Liver (tissue), 9 donors: ENCODE results near the gene SFXN3. TPM values are rescaled to one million over a fixed set of nuclear protein-coding genes. Genes with fewer than 3 reads are reported as not detected.
A peak's percentile ranks its signal among the peaks of the same experiment; 100 is the strongest.

ENCODE experiments used
- DNase-seq: peaks from one replicate; pipeline ENCODE4 v3.0.0-alpha.2; 2017; ENCODE audit warnings: low spot score
- H3K27ac ChIP-seq, 2 donors: one replicate each; pipeline ENCODE4 v1.7.0; 2013; ENCODE audit warnings: inconsistent platforms in 2 of 2, low read length in 2 of 2, control low read depth in 1 of 2, low read depth in 1 of 2, mild to moderate bottlenecking in 1 of 2
- H3K27me3 ChIP-seq, 4 donors: one replicate each; pipeline versions ENCODE4 v1.6.1 to v1.7.0; 2013; ENCODE audit warnings: low read length in 3 of 4, inconsistent platforms in 1 of 4, mild to moderate bottlenecking in 1 of 4, moderate library complexity in 1 of 4; ENCODE audit not compliant: control insufficient read depth in 4 of 4, insufficient read depth in 4 of 4
- H3K36me3 ChIP-seq, 4 donors: one replicate each; pipeline versions ENCODE4 v1.6.1 to v1.7.0; 2013; ENCODE audit warnings: low read length in 3 of 4, mild to moderate bottlenecking in 3 of 4, low read depth in 1 of 4, moderate library complexity in 1 of 4; ENCODE audit not compliant: control insufficient read depth in 4 of 4, insufficient read depth in 3 of 4
- H3K4me1 ChIP-seq, 4 donors: one replicate each; pipeline versions ENCODE4 v1.6.1 to v1.7.0; 2013; ENCODE audit warnings: low read length in 3 of 4, mild to moderate bottlenecking in 3 of 4, moderate library complexity in 1 of 4; ENCODE audit not compliant: control insufficient read depth in 4 of 4, insufficient read depth in 4 of 4
- H3K4me3 ChIP-seq, 3 donors: one replicate each; pipeline versions ENCODE4 v1.6.1 to v1.7.0; 2013; ENCODE audit warnings: low read length in 3 of 3, control low read depth in 1 of 3, low read depth in 1 of 3, mild to moderate bottlenecking in 1 of 3
- H3K9ac ChIP-seq, 2 donors: one replicate each; pipeline ENCODE4 v1.7.0; 2013; ENCODE audit warnings: low read length in 2 of 2, mild to moderate bottlenecking in 2 of 2, moderate library complexity in 2 of 2, control low read depth in 1 of 2, low read depth in 1 of 2
- H3K9me3 ChIP-seq, 4 donors: one replicate each; pipeline versions ENCODE4 v1.6.1 to v1.7.0; 2013; ENCODE audit warnings: low read length in 3 of 4; ENCODE audit not compliant: control insufficient read depth in 4 of 4
- EGR1 ChIP-seq, 2 donors: IDR thresholded peaks; 2 replicates each; pipeline ENCODE4 v1.6.1; 2016 to 2018; ENCODE audit warnings: antibody characterized with exemption in 2 of 2, low read depth in 2 of 2
- FOXA1 ChIP-seq: IDR thresholded peaks from 2 replicates; pipeline ENCODE4 v1.6.1; 2016; ENCODE audit warnings: antibody characterized with exemption
- FOXA2 ChIP-seq: IDR thresholded peaks from 2 replicates; pipeline ENCODE4 v1.6.1; 2016; ENCODE audit warnings: antibody characterized with exemption
- GABPA ChIP-seq, 2 donors: IDR thresholded peaks in 1 of 2; conservative IDR thresholded peaks in 1 of 2; 2 replicates each; pipeline ENCODE4 v1.6.1; 2016; ENCODE audit warnings: antibody characterized with exemption in 2 of 2, mild to moderate bottlenecking in 1 of 2, moderate library complexity in 1 of 2
- HNF4A ChIP-seq, 2 donors: conservative IDR thresholded peaks; 2 replicates each; pipeline ENCODE4 v1.6.1; 2016; ENCODE audit warnings: antibody characterized with exemption in 2 of 2, mild to moderate bottlenecking in 2 of 2
- HNF4G ChIP-seq: IDR thresholded peaks from 2 replicates; pipeline ENCODE4 v1.6.1; 2016; ENCODE audit warnings: antibody characterized with exemption
- JUND ChIP-seq, 2 donors: IDR thresholded peaks; 2 replicates each; pipeline ENCODE4 v1.6.1; 2016; ENCODE audit warnings: antibody characterized with exemption in 2 of 2
- NR2F2 ChIP-seq: IDR thresholded peaks from 2 replicates; pipeline ENCODE4 v1.6.1; 2016; ENCODE audit warnings: antibody characterized with exemption
- RAD21 ChIP-seq, 2 donors: IDR thresholded peaks; 2 replicates each; pipeline ENCODE4 v1.6.1; 2016; ENCODE audit warnings: antibody characterized with exemption in 2 of 2, mild to moderate bottlenecking in 2 of 2
- RXRA ChIP-seq, 2 donors: IDR thresholded peaks; 2 replicates each; pipeline ENCODE4 v1.6.1; 2017 to 2018; ENCODE audit warnings: antibody characterized with exemption in 2 of 2, mild to moderate bottlenecking in 1 of 2
- SP1 ChIP-seq: IDR thresholded peaks from 2 replicates; pipeline ENCODE4 v1.6.1; 2018; ENCODE audit warnings: antibody characterized with exemption, mild to moderate bottlenecking
- TAF1 ChIP-seq: conservative IDR thresholded peaks from 2 replicates; pipeline ENCODE4 v1.6.1; 2016; ENCODE audit warnings: antibody characterized with exemption, mild to moderate bottlenecking
- YY1 ChIP-seq: IDR thresholded peaks from 2 replicates; pipeline ENCODE4 v1.6.1; 2016; ENCODE audit warnings: antibody characterized with exemption, mild to moderate bottlenecking
- WGBS: extraction: QIAGEN DNeasy Blood & Tissue Kit; methylation state at CpG from one replicate; pipeline ENCODE4 v1.1.7; 2013; 5-methylcytosine and 5-hydroxymethylcytosine counted together
- polyA plus RNA-seq, 2 donors: library from polyadenylated mRNA; stranded (reverse) in 1 of 2; unstranded in 1 of 2; fragments of 200-250 nt in 1 of 2; fragments of >200 nt in 1 of 2; fragmentation: Nextera tagmentation in 1 of 2; extraction: Ambion mirVana in 1 of 2; gene quantifications; one replicate each; pipeline versions ENCODE4 v1.2.1 to v1.2.3, GENCODE V29; 2013 to 2015
- total RNA-seq, 2 donors: library from RNA; depleted of rRNA; stranded (reverse); fragments of >200 nt; gene quantifications; one replicate each; pipeline ENCODE4 v1.2.3, GENCODE V29; 2014
- TF ChIP-seq, protein P1 (sequence below): fragments of 150-350 bp; IDR thresholded peaks from 2 replicates; pipeline ENCODE4 v1.5.1; 2017; ENCODE audit warnings: improper control_type of control experiment, low read depth, low read length; ENCODE audit not compliant: missing input control
- TF ChIP-seq, protein P2 (sequence below): IDR thresholded peaks from 2 replicates; pipeline ENCODE4 v1.6.1; 2016; ENCODE audit warnings: antibody characterized with exemption
- TF ChIP-seq, protein P3 (sequence below): IDR thresholded peaks from 2 replicates; pipeline ENCODE4 v1.6.1; 2016; ENCODE audit warnings: antibody characterized with exemption, mild to moderate bottlenecking
- TF ChIP-seq, protein P4 (sequence below): IDR thresholded peaks from 2 replicates; pipeline ENCODE4 v1.6.1; 2016; ENCODE audit warnings: antibody characterized with exemption
- TF ChIP-seq, protein P5 (sequence below): IDR thresholded peaks from 2 replicates; pipeline ENCODE4 v1.6.1; 2016; ENCODE audit warnings: antibody characterized with exemption
- donor health status: healthy.
- donor health status: healthy.
- donor health status: healthy.
- donor health status: healthy.
- donor health status: healthy.

SFXN3 gene
- total and polyA plus RNA-seq, 4 donors: 1.7 to 11.1 (median 6.3) TPM

DNA sequence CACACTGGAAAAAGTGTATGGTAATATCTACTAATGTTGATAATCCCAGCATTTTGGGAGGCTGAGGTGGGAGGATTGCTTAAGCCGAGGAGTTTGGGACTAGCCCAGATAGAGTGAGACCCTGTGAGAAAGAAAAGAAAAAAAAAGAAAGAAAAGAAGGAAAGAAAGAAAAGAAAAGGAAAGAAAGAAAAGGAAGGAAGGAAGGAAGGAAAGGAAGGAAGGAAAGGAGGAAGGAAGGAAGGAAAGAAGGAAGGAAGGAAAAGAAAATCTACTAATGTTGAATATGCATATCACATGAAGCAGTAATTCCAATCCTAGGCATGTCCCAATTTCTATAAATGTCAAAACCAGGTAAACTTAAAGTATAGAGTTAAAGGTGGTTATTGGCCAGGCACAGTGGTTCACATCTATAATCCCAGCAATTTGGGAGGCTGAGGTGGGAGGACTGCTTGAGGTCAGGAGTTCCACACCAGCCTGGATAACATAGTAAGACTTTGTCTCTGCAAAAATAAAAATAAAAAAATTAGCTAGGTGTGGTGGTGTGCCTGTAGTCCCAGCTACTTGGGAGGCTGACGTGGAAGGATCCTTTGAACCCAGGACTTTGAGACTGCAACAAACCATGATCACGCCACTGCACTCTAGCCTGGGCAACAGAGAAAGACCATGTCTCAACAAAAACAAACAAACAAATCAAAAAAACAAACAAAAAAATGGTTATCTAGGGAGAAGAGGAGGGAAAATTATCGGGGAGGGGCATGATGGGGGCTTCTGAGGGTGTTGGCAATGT is 25.5 kb downstream of the SFXN3 start (continued):
- TF ChIP-seq, protein P1, sequence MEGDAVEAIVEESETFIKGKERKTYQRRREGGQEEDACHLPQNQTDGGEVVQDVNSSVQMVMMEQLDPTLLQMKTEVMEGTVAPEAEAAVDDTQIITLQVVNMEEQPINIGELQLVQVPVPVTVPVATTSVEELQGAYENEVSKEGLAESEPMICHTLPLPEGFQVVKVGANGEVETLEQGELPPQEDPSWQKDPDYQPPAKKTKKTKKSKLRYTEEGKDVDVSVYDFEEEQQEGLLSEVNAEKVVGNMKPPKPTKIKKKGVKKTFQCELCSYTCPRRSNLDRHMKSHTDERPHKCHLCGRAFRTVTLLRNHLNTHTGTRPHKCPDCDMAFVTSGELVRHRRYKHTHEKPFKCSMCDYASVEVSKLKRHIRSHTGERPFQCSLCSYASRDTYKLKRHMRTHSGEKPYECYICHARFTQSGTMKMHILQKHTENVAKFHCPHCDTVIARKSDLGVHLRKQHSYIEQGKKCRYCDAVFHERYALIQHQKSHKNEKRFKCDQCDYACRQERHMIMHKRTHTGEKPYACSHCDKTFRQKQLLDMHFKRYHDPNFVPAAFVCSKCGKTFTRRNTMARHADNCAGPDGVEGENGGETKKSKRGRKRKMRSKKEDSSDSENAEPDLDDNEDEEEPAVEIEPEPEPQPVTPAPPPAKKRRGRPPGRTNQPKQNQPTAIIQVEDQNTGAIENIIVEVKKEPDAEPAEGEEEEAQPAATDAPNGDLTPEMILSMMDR: no peak
- TF ChIP-seq GABPA (IDR thresholded peaks at IDR 0.05 in 1 of 2, conservative IDR thresholded peaks at IDR 0.05 in 1 of 2) (no peak), RAD21 (IDR thresholded peaks at IDR 0.05) (no peak), TAF1 (no peak), NR2F2 (no peak)

DNA sequence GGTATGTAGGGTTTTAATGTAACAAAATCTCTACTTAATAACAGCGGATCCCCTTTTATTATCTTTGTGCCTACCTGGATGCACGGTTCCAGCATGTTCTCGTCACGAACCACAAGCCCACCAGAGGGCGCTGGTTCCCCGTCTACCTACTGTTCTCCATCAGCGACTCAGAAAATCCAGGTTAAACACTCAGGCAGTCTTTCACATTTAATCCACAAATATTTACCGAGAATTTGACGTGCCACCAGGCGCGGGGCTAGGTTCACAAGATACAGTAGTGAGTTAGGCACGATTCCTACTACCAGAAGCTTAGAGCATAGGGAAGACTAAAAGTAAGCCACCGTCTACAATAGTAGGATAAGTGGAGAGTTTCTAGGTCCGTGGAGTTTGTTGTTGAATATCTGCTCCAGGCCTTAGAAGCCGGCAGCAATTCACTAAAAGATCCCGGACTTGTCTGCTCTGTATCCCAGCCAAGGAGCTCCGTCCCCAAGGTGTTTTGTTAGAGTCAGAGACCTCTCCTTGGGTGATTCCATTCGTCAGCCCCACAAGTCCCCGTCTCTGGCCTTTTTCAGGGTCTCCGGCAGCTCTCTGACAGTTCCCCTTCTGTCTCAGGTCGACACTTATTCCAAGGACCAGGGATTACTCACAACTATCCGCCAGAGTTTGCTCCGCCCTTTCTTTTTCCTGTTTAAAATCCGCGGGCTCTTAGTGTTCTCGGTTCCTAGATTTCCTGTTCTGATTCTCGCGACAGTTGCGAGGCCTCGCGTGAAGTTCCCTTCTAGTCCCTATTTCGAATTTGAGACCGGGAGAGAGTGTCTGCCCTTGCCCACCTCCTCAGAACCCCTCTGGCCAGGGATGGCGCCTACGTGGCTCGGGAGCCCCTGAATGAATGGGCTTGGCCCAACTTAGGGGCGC is 29.3 kb downstream of the SFXN3 start:
- Histone ChIP-seq H3K36me3 (no peaks in the 10 kb centered on the region), H3K27ac (peak overlapping the region; percentile 98 to 100), H3K27me3 (peaks cover 0 to 4% (median under 1%) of the 10 kb centered on the region in 4 donors), H3K4me1 (peaks cover 10 to 32% (median 21%) of the 10 kb centered on the region in 4 donors), H3K4me3 (peak overlapping the region; percentile 76 to 96 (median 86)), H3K9ac (peak overlapping the region; percentile 93 to 98), H3K9me3 (no peaks in the 10 kb centered on the region)
- TF ChIP-seq EGR1 (IDR thresholded peaks at IDR 0.05; ENCODE audit: low read depth in 2 of 2) (no peak), YY1 (no peak), HNF4G (no peak), FOXA2 (no peak), NR2F2 (no peak), SP1 (no peak), TAF1 (no peak), GABPA (IDR thresholded peaks at IDR 0.05 in 1 of 2, conservative IDR thresholded peaks at IDR 0.05 in 1 of 2) (peak in 1 of 2 donors; percentile 64), HNF4A (conservative IDR thresholded peaks at IDR 0.05) (no peak), RXRA (IDR thresholded peaks at IDR 0.05) (no peak), JUND (IDR thresholded peaks at IDR 0.05) (no peak), RAD21 (IDR thresholded peaks at IDR 0.05) (peak; percentile 87 to 92), FOXA1 (no peak)
- TF ChIP-seq, protein P2, sequence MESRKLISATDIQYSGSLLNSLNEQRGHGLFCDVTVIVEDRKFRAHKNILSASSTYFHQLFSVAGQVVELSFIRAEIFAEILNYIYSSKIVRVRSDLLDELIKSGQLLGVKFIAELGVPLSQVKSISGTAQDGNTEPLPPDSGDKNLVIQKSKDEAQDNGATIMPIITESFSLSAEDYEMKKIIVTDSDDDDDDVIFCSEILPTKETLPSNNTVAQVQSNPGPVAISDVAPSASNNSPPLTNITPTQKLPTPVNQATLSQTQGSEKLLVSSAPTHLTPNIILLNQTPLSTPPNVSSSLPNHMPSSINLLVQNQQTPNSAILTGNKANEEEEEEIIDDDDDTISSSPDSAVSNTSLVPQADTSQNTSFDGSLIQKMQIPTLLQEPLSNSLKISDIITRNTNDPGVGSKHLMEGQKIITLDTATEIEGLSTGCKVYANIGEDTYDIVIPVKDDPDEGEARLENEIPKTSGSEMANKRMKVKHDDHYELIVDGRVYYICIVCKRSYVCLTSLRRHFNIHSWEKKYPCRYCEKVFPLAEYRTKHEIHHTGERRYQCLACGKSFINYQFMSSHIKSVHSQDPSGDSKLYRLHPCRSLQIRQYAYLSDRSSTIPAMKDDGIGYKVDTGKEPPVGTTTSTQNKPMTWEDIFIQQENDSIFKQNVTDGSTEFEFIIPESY: peak; percentile 100
- TF ChIP-seq, protein P3, sequence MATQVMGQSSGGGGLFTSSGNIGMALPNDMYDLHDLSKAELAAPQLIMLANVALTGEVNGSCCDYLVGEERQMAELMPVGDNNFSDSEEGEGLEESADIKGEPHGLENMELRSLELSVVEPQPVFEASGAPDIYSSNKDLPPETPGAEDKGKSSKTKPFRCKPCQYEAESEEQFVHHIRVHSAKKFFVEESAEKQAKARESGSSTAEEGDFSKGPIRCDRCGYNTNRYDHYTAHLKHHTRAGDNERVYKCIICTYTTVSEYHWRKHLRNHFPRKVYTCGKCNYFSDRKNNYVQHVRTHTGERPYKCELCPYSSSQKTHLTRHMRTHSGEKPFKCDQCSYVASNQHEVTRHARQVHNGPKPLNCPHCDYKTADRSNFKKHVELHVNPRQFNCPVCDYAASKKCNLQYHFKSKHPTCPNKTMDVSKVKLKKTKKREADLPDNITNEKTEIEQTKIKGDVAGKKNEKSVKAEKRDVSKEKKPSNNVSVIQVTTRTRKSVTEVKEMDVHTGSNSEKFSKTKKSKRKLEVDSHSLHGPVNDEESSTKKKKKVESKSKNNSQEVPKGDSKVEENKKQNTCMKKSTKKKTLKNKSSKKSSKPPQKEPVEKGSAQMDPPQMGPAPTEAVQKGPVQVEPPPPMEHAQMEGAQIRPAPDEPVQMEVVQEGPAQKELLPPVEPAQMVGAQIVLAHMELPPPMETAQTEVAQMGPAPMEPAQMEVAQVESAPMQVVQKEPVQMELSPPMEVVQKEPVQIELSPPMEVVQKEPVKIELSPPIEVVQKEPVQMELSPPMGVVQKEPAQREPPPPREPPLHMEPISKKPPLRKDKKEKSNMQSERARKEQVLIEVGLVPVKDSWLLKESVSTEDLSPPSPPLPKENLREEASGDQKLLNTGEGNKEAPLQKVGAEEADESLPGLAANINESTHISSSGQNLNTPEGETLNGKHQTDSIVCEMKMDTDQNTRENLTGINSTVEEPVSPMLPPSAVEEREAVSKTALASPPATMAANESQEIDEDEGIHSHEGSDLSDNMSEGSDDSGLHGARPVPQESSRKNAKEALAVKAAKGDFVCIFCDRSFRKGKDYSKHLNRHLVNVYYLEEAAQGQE: no peak
- TF ChIP-seq, protein P4, sequence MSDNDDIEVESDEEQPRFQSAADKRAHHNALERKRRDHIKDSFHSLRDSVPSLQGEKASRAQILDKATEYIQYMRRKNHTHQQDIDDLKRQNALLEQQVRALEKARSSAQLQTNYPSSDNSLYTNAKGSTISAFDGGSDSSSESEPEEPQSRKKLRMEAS: no peak
- TF ChIP-seq, protein P5, sequence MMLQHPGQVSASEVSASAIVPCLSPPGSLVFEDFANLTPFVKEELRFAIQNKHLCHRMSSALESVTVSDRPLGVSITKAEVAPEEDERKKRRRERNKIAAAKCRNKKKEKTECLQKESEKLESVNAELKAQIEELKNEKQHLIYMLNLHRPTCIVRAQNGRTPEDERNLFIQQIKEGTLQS: no peak
- TF ChIP-seq, protein P1: peak; percentile 84
- DNase-seq: peak; percentile 94
- WGBS: under 1% methylated on average over 37 of the region's 37 CpGs
